ENCODE measurements around the gene HES4. TPM values are rescaled to one million over a fixed set of nuclear protein-coding genes. Genes with fewer than 3 reads are reported as not detected.
A peak's percentile ranks its signal among the peaks of the same experiment; 100 is the strongest.

HES4 gene
- total and polyA plus RNA-seq, 4 donors: 13.5 to 47.9 (median 27.1) TPM

GRCh38 chr1:1001057-1001783 is 1.3 kb upstream of the HES4 start:
- Histone ChIP-seq H3K36me3 (ENCODE audit: control insufficient read depth in 4 of 4, insufficient read depth in 4 of 4, low read length in 4 of 4) (no peaks in the 10 kb centered on the region), H3K9ac (ENCODE audit: insufficient read depth in 1 of 2, low read length in 2 of 2) (peak overlapping the region; percentile 67 to 77), H3K27me3 (ENCODE audit: control insufficient read depth in 3 of 3, insufficient read depth in 3 of 3, low read length in 2 of 3) (peaks cover 0 to 9% (median 0%) of the 10 kb centered on the region in 3 donors), H3K27ac (ENCODE audit: low read depth in 1 of 2, low read length in 1 of 2) (peak overlapping the region; percentile 99), H3K9me3 (ENCODE audit: control insufficient read depth in 4 of 4, insufficient read depth in 3 of 4, low read length in 3 of 4) (no peaks in the 10 kb centered on the region), H3K4me1 (ENCODE audit: control insufficient read depth in 5 of 5, insufficient read depth in 5 of 5, low read length in 5 of 5) (peaks cover 0 to 32% (median 17%) of the 10 kb centered on the region in 5 donors), H3K4me3 (peak overlapping the region; percentile 64)
- ATAC-seq (ENCODE audit: insufficient read depth, low FRiP score) (no peak), DNase-seq (peak in 2 of 3 donors; percentile 50 to 66)
- 2 to 3% methylated on average over 40 to 58 of the region's 58 CpGs for WGBS, 2 donors
- no peak for TF ChIP-seq CTCF (IDR thresholded peaks at IDR 0.05; ENCODE audit: control extremely low read depth, extremely low read depth)

GRCh38 chr1:1000357-1001056 is 610 bp upstream of the HES4 start:
- H3K4me3 ChIP-seq: peak overlapping the region; percentile 64
- no peak for TF ChIP-seq CTCF (IDR thresholded peaks at IDR 0.05; ENCODE audit: control extremely low read depth, extremely low read depth)
- H3K4me1 ChIP-seq (ENCODE audit: control insufficient read depth in 5 of 5, insufficient read depth in 5 of 5, low read length in 5 of 5): peaks cover 0 to 28% (median 15%) of the 10 kb centered on the region in 5 donors
- peak; percentile 59 for ATAC-seq (ENCODE audit: insufficient read depth, low FRiP score)
- WGBS, 2 donors: 0 to 1% methylated on average over 53 to 75 of the region's 75 CpGs
- peak overlapping the region; percentile 67 to 77 for H3K9ac ChIP-seq (ENCODE audit: insufficient read depth in 1 of 2, low read length in 2 of 2)
- H3K27me3 ChIP-seq (ENCODE audit: control insufficient read depth in 3 of 3, insufficient read depth in 3 of 3, low read length in 2 of 3): peaks cover 0 to 12% (median 0%) of the 10 kb centered on the region in 3 donors
- peak; percentile 86 to 90 (median 88) for DNase-seq
- no peaks in the 10 kb centered on the region for H3K9me3 ChIP-seq (ENCODE audit: control insufficient read depth in 4 of 4, insufficient read depth in 3 of 4, low read length in 3 of 4)
- no peaks in the 10 kb centered on the region for H3K36me3 ChIP-seq (ENCODE audit: control insufficient read depth in 4 of 4, insufficient read depth in 4 of 4, low read length in 4 of 4)
- peak overlapping the region; percentile 99 for H3K27ac ChIP-seq (ENCODE audit: low read depth in 1 of 2, low read length in 1 of 2)

- Histone ChIP-seq H3K27ac (ENCODE audit: low read depth in 1 of 2, low read length in 1 of 2) (peak overlapping the region; percentile 78 to 99), H3K36me3 (ENCODE audit: control insufficient read depth in 4 of 4, insufficient read depth in 4 of 4, low read length in 4 of 4) (no peaks in the 10 kb centered on the region), H3K9me3 (ENCODE audit: control insufficient read depth in 4 of 4, insufficient read depth in 3 of 4, low read length in 3 of 4) (no peaks in the 10 kb centered on the region), H3K9ac (ENCODE audit: insufficient read depth in 1 of 2, low read length in 2 of 2) (no peak overlapping the region), H3K4me3 (peak overlapping the region; percentile 47), H3K4me1 (ENCODE audit: control insufficient read depth in 5 of 5, insufficient read depth in 5 of 5, low read length in 5 of 5) (peaks cover 0 to 16% (median 7%) of the 10 kb centered on the region in 5 donors), H3K27me3 (ENCODE audit: control insufficient read depth in 3 of 3, insufficient read depth in 3 of 3, low read length in 2 of 3) (peaks cover 0 to 12% (median 0%) of the 10 kb centered on the region in 3 donors)
- no peak for TF ChIP-seq CTCF (IDR thresholded peaks at IDR 0.05; ENCODE audit: control extremely low read depth, extremely low read depth)
- peak; percentile 49 to 68 (median 68) for DNase-seq
- no peak for ATAC-seq (ENCODE audit: insufficient read depth, low FRiP score)
- 0% methylated on average over 70 to 86 of the region's 86 CpGs for WGBS, 2 donors
Observed at GRCh38 chr1:998995-999724, 737 bp downstream of the HES4 start.
